Measurements from ENCODE around the gene ZBTB7C.

The ZBTB7C gene

GRCh38 chr18:48111587-48111986, 297.6 kb downstream of the ZBTB7C start:
- no peaks in the 10 kb centered on the region for H3K36me3 Mint-ChIP-seq

GRCh38 chr18:48110797-48111196, 298.4 kb downstream of the ZBTB7C start:
- Mint-ChIP-seq H3K9me3 (ENCODE audit: low read depth) (no peaks in the 10 kb centered on the region), H3K27me3 (peaks cover 10% of the 10 kb centered on the region), H3K36me3 (no peaks in the 10 kb centered on the region), H3K27ac (no peak overlapping the region), H3K4me3 (no peak overlapping the region), H3K4me1 (ENCODE audit: low read depth) (no peaks in the 10 kb centered on the region)

More at GRCh38 chr18:48111587-48111986, 297.6 kb downstream of the ZBTB7C start:
- H3K27me3 Mint-ChIP-seq = peaks cover 7% of the 10 kb centered on the region
- no peak overlapping the region for H3K4me3 Mint-ChIP-seq
- no peaks in the 10 kb centered on the region for H3K9me3 Mint-ChIP-seq (ENCODE audit: low read depth)
- H3K4me1 Mint-ChIP-seq (ENCODE audit: low read depth) = no peaks in the 10 kb centered on the region
- no peak overlapping the region for H3K27ac Mint-ChIP-seq

- Mint-ChIP-seq H3K27me3 (peaks cover 11% of the 10 kb centered on the region), H3K4me1 (ENCODE audit: low read depth) (no peaks in the 10 kb centered on the region), H3K4me3 (no peak overlapping the region), H3K9me3 (ENCODE audit: low read depth) (no peaks in the 10 kb centered on the region), H3K36me3 (no peaks in the 10 kb centered on the region), H3K27ac (no peak overlapping the region)
These were observed 299.2 kb downstream of the ZBTB7C start for GRCh38 chr18:48109961-48110493.

GRCh38 chr18:48108136-48108535, 301.0 kb downstream of the ZBTB7C start:
- Mint-ChIP-seq H3K9me3 (ENCODE audit: low read depth) (no peaks in the 10 kb centered on the region), H3K36me3 (no peaks in the 10 kb centered on the region), H3K27ac (no peak overlapping the region), H3K4me1 (ENCODE audit: low read depth) (no peaks in the 10 kb centered on the region), H3K27me3 (peaks cover 11% of the 10 kb centered on the region), H3K4me3 (no peak overlapping the region)

GRCh38 chr18:48106976-48107781, 302.0 kb downstream of the ZBTB7C start:
- Mint-ChIP-seq H3K27me3 (peaks cover 11% of the 10 kb centered on the region), H3K4me3 (no peak overlapping the region), H3K36me3 (no peaks in the 10 kb centered on the region), H3K4me1 (ENCODE audit: low read depth) (no peaks in the 10 kb centered on the region), H3K9me3 (ENCODE audit: low read depth) (no peaks in the 10 kb centered on the region), H3K27ac (no peak overlapping the region)

- Mint-ChIP-seq H3K27me3 (peaks cover 11% of the 10 kb centered on the region), H3K4me1 (ENCODE audit: low read depth) (no peaks in the 10 kb centered on the region)
These were observed 302.7 kb downstream of the ZBTB7C start for GRCh38 chr18:48106498-48106897.

GRCh38 chr18:48105317-48105716, 303.9 kb downstream of the ZBTB7C start:
- no peaks in the 10 kb centered on the region for H3K36me3 Mint-ChIP-seq
- no peak overlapping the region for H3K4me3 Mint-ChIP-seq
- H3K9me3 Mint-ChIP-seq (ENCODE audit: low read depth) = no peaks in the 10 kb centered on the region
- H3K27me3 Mint-ChIP-seq = peaks cover 13% of the 10 kb centered on the region
- no peak overlapping the region for H3K27ac Mint-ChIP-seq
- H3K4me1 Mint-ChIP-seq (ENCODE audit: low read depth) = no peaks in the 10 kb centered on the region

More at GRCh38 chr18:48106498-48106897, 302.7 kb downstream of the ZBTB7C start:
- H3K4me3 Mint-ChIP-seq = no peak overlapping the region
- no peaks in the 10 kb centered on the region for H3K36me3 Mint-ChIP-seq
- no peak overlapping the region for H3K27ac Mint-ChIP-seq
- H3K9me3 Mint-ChIP-seq (ENCODE audit: low read depth) = no peaks in the 10 kb centered on the region

GRCh38 chr18:48104705-48105104, 304.5 kb downstream of the ZBTB7C start:
- H3K9me3 Mint-ChIP-seq (ENCODE audit: low read depth) = no peaks in the 10 kb centered on the region
- H3K4me3 Mint-ChIP-seq = no peak overlapping the region
- no peaks in the 10 kb centered on the region for H3K36me3 Mint-ChIP-seq
- no peaks in the 10 kb centered on the region for H3K4me1 Mint-ChIP-seq (ENCODE audit: low read depth)
- H3K27ac Mint-ChIP-seq = no peak overlapping the region
- H3K27me3 Mint-ChIP-seq = peaks cover 14% of the 10 kb centered on the region

- H3K9me3 Mint-ChIP-seq (ENCODE audit: low read depth) = no peaks in the 10 kb centered on the region
- H3K36me3 Mint-ChIP-seq = no peaks in the 10 kb centered on the region
- no peak overlapping the region for H3K4me3 Mint-ChIP-seq
- H3K27me3 Mint-ChIP-seq = peaks cover 7% of the 10 kb centered on the region
- no peak overlapping the region for H3K27ac Mint-ChIP-seq
- H3K4me1 Mint-ChIP-seq (ENCODE audit: low read depth) = no peaks in the 10 kb centered on the region
These were observed 308.5 kb downstream of the ZBTB7C start for GRCh38 chr18:48100651-48101165.

- H3K27me3 Mint-ChIP-seq = peaks cover 5% of the 10 kb centered on the region
- H3K4me1 Mint-ChIP-seq (ENCODE audit: low read depth) = no peaks in the 10 kb centered on the region
- no peaks in the 10 kb centered on the region for H3K36me3 Mint-ChIP-seq
- H3K4me3 Mint-ChIP-seq = no peak overlapping the region
- H3K27ac Mint-ChIP-seq = no peak overlapping the region
- H3K9me3 Mint-ChIP-seq (ENCODE audit: low read depth) = no peaks in the 10 kb centered on the region
These were observed 309.0 kb downstream of the ZBTB7C start for GRCh38 chr18:48100165-48100575.

- Mint-ChIP-seq H3K9me3 (ENCODE audit: low read depth) (no peaks in the 10 kb centered on the region), H3K27ac (no peak overlapping the region), H3K27me3 (peaks cover 5% of the 10 kb centered on the region), H3K4me1 (ENCODE audit: low read depth) (no peaks in the 10 kb centered on the region), H3K4me3 (no peak overlapping the region), H3K36me3 (no peaks in the 10 kb centered on the region)
These were observed 309.6 kb downstream of the ZBTB7C start for GRCh38 chr18:48099481-48100164.

- H3K27ac Mint-ChIP-seq = no peak overlapping the region
- H3K27me3 Mint-ChIP-seq = peaks cover 5% of the 10 kb centered on the region
- no peaks in the 10 kb centered on the region for H3K9me3 Mint-ChIP-seq (ENCODE audit: low read depth)
- H3K4me1 Mint-ChIP-seq (ENCODE audit: low read depth) = no peaks in the 10 kb centered on the region
- no peak overlapping the region for H3K4me3 Mint-ChIP-seq
- H3K36me3 Mint-ChIP-seq = no peaks in the 10 kb centered on the region
These were observed 310.6 kb downstream of the ZBTB7C start for GRCh38 chr18:48098538-48098937.

GRCh38 chr18:48098007-48098406, 311.2 kb downstream of the ZBTB7C start:
- peaks cover 5% of the 10 kb centered on the region for H3K27me3 Mint-ChIP-seq
- H3K4me1 Mint-ChIP-seq (ENCODE audit: low read depth) = no peaks in the 10 kb centered on the region
- H3K27ac Mint-ChIP-seq = no peak overlapping the region
- H3K4me3 Mint-ChIP-seq = no peak overlapping the region
- H3K36me3 Mint-ChIP-seq = no peaks in the 10 kb centered on the region
- no peaks in the 10 kb centered on the region for H3K9me3 Mint-ChIP-seq (ENCODE audit: low read depth)

GRCh38 chr18:48095726-48096125, 313.5 kb downstream of the ZBTB7C start:
- Mint-ChIP-seq H3K9me3 (ENCODE audit: low read depth) (no peaks in the 10 kb centered on the region), H3K36me3 (no peaks in the 10 kb centered on the region), H3K27ac (no peak overlapping the region), H3K4me3 (no peak overlapping the region), H3K4me1 (ENCODE audit: low read depth) (no peaks in the 10 kb centered on the region), H3K27me3 (peaks cover 4% of the 10 kb centered on the region)

GRCh38 chr18:48093104-48093503, 316.1 kb downstream of the ZBTB7C start:
- Mint-ChIP-seq H3K36me3 (no peaks in the 10 kb centered on the region), H3K4me1 (ENCODE audit: low read depth) (no peaks in the 10 kb centered on the region), H3K9me3 (ENCODE audit: low read depth) (no peaks in the 10 kb centered on the region), H3K4me3 (no peak overlapping the region), H3K27ac (no peak overlapping the region), H3K27me3 (peaks cover 3% of the 10 kb centered on the region)

All from activated naive CD8-positive, alpha-beta T cell (primary cell).